Measurements from ENCODE around the gene CFAP410.
"Not testable (repeated sequence)": the region's sequence is repeated elsewhere in the genome, so short reads cannot be mapped to it uniquely, and the experiment has no call there.

CFAP410 gene

DNA sequence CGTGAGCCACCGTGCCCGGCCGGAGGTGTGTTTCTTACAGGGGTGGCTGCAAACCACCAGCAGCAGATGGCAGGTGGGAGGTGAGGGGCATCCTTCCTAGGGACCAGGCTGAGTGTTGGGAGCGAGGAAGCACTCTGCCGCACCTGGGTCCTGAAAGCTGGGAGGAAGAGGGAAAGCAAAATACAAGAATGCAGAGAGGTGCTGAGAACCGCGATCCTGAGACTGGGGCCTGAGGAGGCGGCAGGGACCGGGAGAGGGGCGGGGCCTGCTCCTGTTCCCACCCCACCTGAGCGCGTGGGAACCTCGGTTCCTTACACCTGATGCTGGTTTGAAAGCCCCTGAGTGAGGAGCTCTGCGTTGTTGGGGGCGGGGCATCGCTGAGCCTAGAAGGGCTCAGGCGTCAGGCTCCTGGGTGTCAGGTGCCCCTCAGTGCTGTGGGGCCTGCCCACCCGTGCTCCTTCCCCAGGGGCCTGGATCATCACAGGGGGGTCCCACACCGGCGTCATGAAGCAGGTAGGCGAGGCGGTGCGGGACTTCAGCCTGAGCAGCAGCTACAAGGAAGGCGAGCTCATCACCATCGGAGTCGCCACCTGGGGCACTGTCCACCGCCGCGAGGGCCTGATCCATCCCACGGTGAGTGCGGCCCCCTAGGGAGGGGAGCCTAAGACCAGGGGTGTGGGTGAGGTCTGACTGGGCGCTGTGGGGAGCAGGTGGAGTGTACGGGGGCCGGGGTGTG, 29.7 kb upstream of the CFAP410 start:
- no peak for DNase-seq (ENCODE audit: low read depth)

DNA sequence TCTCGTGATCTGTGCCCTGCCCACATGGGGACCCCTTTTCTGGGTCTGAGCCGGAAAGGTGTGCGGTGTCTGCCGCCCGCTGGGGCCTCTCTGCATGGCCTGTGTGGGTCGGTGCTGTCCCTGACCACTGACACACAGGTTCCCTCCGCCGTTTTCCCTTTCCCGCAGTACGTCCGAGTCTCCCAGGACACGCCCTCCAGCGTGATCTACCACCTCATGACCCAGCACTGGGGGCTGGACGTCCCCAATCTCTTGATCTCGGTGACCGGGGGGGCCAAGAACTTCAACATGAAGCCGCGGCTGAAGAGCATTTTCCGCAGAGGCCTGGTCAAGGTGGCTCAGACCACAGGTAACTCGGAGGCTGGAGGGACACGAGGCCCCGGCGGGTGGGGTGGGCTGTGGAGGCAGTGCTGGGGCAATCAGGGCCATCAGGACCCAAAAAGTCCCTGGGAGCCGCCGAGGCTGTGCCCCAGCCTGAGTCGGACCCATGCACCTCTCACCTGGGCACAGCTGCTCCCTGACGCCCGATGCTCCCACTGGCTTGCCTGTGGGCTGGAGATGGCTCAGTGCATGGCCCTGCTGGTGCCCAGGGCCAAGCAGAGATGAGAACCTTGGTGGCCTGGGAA, 27.5 kb upstream of the CFAP410 start:
- DNase-seq (ENCODE audit: low read depth), result no peak

DNA sequence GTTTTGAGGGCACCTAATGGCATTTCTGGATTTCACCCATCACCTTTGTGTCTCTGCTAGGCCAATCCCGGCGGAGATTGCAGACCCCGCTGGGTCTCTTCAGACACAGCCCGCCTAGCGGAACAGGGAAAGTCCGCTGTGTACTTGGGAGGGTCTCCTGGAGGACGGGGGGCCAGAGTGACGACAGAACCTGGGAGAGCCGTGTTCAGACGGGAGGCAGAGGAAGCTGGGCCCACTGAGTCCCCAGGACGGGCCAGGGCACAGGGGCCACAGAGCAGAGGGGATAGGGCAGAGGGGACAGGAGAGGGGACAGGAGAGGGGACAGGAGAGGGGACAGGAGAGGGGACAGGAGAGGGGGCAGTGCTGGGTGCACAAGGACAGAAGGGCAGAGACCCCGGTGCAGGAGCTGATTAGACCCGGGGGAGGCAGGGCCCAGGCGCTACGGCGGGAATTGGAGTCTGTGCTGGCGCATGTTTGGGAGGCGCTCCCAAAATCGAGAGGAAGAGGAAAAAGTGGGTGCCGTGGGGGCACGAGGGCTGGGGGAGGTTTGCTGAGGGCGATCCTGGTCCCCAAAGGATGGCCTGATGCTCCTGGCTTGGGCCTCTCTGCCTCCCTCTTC, 26.9 kb upstream of the CFAP410 start:
- DNase-seq (ENCODE audit: low read depth), result no peak

DNA sequence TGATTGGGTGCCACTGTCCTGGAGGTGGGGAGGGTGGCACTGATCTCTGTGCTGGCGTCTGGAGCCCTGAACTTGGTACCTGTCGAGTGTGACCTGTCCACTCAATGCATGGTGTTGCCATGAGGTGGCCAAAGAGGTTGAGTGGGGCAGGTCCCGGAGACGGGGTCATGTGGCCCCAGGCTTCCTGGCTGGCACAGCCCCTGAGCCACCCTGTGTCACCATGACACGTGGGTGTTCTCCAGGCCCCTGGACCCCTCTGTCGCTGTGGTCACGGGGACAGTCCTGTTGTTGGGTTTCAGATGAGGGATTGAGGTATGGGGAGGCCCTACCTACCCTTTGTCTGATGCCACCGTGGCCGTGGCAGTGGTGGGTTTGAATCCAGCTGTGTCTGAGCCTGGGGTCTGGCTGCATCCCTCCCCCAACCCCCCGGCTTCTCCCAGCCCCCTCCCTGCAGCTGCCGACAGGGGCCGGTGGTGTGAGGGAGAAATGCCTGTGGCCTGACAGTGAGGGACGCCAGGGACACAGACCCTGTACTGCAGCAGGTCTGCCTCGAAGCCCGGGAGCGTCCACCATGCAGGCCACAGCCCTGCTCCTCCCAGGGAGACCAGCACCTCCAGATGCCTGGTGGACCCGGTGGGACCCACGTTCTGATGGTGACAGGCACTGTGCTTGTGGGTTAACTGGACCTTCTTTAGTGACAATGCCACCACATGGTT, 26.2 kb upstream of the CFAP410 start:
- DNase-seq (ENCODE audit: low read depth), result no peak

- no peak for DNase-seq (ENCODE audit: low read depth)
These were observed 25.2 kb upstream of the CFAP410 start for GRCh38 chr21:44364151-44365053.

GRCh38 chr21:44363278-44363677, 24.1 kb upstream of the CFAP410 start:
- DNase-seq (ENCODE audit: low read depth), result no peak

- not testable (repeated sequence) for DNase-seq (ENCODE audit: low read depth)
These were observed 22.7 kb upstream of the CFAP410 start for GRCh38 chr21:44361903-44362302.

DNA sequence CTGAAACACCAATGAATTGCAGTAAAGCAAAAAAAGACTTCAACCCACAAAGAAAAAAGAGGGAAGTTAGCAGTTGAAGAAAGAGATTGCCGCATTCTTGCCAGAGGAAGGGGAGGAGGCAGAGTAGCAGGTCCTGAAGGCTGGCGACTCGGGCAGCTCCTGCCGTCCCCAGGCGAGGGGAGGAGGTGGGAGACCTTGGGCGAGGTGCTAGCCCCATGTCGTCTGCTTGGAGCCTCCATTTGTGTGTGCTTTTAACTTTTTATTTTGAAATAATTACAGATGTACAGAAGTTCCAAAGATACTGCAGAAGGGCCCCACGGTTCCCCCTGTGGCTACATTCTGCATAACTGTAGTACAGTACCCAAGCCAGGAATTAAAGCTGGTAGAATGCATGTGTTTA, 21.0 kb upstream of the CFAP410 start:
- no peak for DNase-seq (ENCODE audit: low read depth)

GRCh38 chr21:44359396-44359795, 20.2 kb upstream of the CFAP410 start:
- DNase-seq (ENCODE audit: low read depth), result no peak

GRCh38 chr21:44357064-44357837, 18.1 kb upstream of the CFAP410 start:
- DNase-seq (ENCODE audit: low read depth), result no peak

- DNase-seq (ENCODE audit: low read depth), result no peak
These were observed 17.4 kb upstream of the CFAP410 start for GRCh38 chr21:44356636-44357035.

DNA sequence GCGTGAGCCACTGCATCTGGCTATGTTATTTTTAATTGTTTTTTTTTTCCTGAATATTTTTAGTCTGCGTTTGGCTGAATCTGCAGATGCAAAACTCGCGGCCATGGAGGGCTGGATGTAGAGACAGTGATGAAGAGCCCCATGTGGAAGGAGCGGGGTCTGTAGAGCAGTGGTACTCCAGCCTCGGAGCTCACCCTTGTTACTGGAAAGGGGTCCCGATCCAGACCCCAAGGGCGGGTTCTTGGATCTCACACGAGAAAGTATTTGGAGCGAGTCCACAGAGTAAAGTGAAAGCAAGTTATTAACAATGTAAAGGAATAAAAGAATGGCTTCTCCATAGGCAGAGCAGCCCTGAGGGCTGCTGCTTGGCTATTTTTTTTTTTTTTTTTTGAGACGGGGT, 17.0 kb upstream of the CFAP410 start:
- DNase-seq (ENCODE audit: low read depth), result no peak

- DNase-seq (ENCODE audit: low read depth), result no peak
These were observed 15.9 kb upstream of the CFAP410 start for GRCh38 chr21:44354775-44355771.

- no peak for DNase-seq (ENCODE audit: low read depth)
These were observed 14.8 kb upstream of the CFAP410 start for GRCh38 chr21:44354001-44354405.

DNA sequence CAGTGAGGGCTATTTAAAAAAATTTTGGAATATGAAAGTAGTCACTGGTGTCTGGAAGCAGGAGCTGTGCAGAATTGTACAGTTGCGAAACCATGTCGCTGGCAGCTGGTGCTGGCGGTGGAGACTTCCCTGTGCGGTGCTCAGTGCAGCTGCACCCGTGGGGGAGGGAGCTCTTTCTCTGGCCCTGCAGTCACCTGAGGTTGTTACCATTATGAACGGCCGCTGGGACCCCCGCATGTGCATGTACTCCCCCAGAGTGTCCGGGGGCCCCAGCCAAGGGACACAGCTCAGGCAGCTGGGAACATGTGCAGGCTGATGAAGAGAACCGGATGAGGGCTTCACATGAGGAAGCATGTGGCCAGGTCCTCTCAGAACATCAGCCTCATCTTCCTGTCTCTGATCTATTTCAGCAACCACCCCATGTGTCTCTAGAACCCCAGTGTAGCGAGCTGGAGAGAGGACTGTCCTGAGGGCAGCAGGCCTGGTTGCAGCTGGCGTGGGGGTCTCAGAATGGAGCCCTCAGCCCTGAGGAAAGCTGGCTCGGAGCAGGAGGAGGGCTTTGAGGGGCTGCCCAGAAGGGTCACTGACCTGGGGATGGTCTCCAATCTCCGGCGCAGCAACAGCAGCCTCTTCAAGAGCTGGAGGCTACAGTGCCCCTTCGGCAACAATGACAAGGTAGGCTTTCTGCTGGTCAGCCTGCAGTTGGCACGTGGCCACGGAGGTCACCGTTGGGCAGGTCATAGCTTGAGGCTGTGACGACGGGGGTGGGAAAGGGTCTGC, 14.2 kb upstream of the CFAP410 start, which contains the start of gene TRPM2:
Gene TRPM2 (plus strand): TSS at position 431 of the 780 bp plus-strand sequence. CDS start 80 bp downstream, at position 511.
- no peak for DNase-seq (ENCODE audit: low read depth)

GRCh38 chr21:44352253-44352860, 13.2 kb upstream of the CFAP410 start:
- no peak for DNase-seq (ENCODE audit: low read depth)

GRCh38 chr21:44351535-44352252, 12.5 kb upstream of the CFAP410 start:
- no peak for DNase-seq (ENCODE audit: low read depth)
